Right lobe of liver (tissue), 6 donors: ENCODE measurements around the gene ADGRB3. TPM values are rescaled to one million over a fixed set of nuclear protein-coding genes. Genes with fewer than 3 reads are reported as not detected.
"Not testable (repeated sequence)": the region's sequence is repeated elsewhere in the genome, so short reads cannot be mapped to it uniquely, and the experiment has no call there.

Experiments
- ATAC-seq, 4 donors: fragments of 200-7000 bp; cut with Tn5 transposase; one replicate each; pipeline ENCODE4 v1.9.1; 2020; ENCODE audit warnings: mild to moderate bottlenecking in 4 of 4, moderate library complexity in 4 of 4
- DNase-seq, 3 donors: peaks; one replicate each; pipeline ENCODE4 v3.0.0-alpha.2; 2020
- H3K27ac ChIP-seq, 3 donors: fragments of 200-600 bp; one replicate each; pipeline ENCODE4 v1.8.0; 2022
- H3K27me3 ChIP-seq, 2 donors: fragments of 200-600 bp; one replicate each; pipeline ENCODE4 v1.8.0; 2022
- H3K36me3 ChIP-seq, 4 donors: fragments of 200-600 bp; sonication (generic) in 1 of 4; one replicate each; pipeline versions ENCODE4 v1.5.1 to v1.8.0; 2017 to 2022; ENCODE audit warnings: control low read depth in 1 of 4
- H3K4me1 ChIP-seq, 4 donors: fragments of 200-600 bp; sonication (generic) in 1 of 4; one replicate each; pipeline versions ENCODE4 v1.5.1 to v1.8.0; 2017 to 2022; ENCODE audit warnings: control low read depth in 1 of 4
- H3K4me3 ChIP-seq, 3 donors: fragments of 200-600 bp; one replicate each; pipeline ENCODE4 v1.8.0; 2022
- H3K9me3 ChIP-seq, 4 donors: fragments of 200-600 bp; sonication (generic) in 1 of 4; one replicate each; pipeline versions ENCODE4 v1.5.1 to v1.8.0; 2017 to 2022; ENCODE audit warnings: control low read depth in 1 of 4
- POLR2A ChIP-seq: fragments of 450-650 bp; IDR thresholded peaks from one replicate; pipeline ENCODE4 v1.6.1; 2017; ENCODE audit warnings: antibody characterized with exemption, mild to moderate bottlenecking
- WGBS: methylation state at CpG from one replicate; pipeline ENCODE4 v1.1.6; 2018; ENCODE audit warnings: low coverage, low lambda C conversion rate; ENCODE audit not compliant: insufficient coverage; ENCODE audit errors: missing lambda C conversion rate; 5-methylcytosine and 5-hydroxymethylcytosine counted together
- intact Hi-C, 2 donors: fragments of 100-400 bp; cut with DNase I; formaldehyde crosslinking; loops; one replicate each; pipeline versions ENCODE4 v1.11.2 to v1.14.1; 2022
- total RNA-seq, 6 experiments: library from RNA; depleted of rRNA in 2 of 6; stranded (reverse); fragments of >200 nt in 2 of 6; fragmentation: NEBNext Ultra II Directional in 3 of 6; extraction: Animal tissue kit (Norgen Biotek cat#: 25700) in 3 of 6; gene quantifications; one replicate each; pipeline versions ENCODE4 v1.1.0 to v1.2.4, GENCODE V29; 2016 to 2023
- TF ChIP-seq, protein P1 (sequence below), 4 donors: fragments of 200-600 bp in 3 of 4; fragments of 450-650 bp in 1 of 4; IDR thresholded peaks; one replicate each; pipeline versions ENCODE4 v1.5.1 to v1.8.0; 2016 to 2022; ENCODE audit warnings: antibody characterized with exemption in 4 of 4, mild to moderate bottlenecking in 2 of 4
- donor health status: DM: no; HTN: yes; CAD: no.
- donor health status: DM: no; HTN: no; CAD: no.
- donor health status: DM: no; HTN: no; CAD: no.
- donor health status: DM: no; HTN: yes; CAD: no.
- donor health status: DM: no; HTN: yes; CAD: no.

ADGRB3 gene
- total RNA-seq, 6 experiments from 2014 or later: 0.18 to 0.42 (median 0.24) TPM

DNA sequence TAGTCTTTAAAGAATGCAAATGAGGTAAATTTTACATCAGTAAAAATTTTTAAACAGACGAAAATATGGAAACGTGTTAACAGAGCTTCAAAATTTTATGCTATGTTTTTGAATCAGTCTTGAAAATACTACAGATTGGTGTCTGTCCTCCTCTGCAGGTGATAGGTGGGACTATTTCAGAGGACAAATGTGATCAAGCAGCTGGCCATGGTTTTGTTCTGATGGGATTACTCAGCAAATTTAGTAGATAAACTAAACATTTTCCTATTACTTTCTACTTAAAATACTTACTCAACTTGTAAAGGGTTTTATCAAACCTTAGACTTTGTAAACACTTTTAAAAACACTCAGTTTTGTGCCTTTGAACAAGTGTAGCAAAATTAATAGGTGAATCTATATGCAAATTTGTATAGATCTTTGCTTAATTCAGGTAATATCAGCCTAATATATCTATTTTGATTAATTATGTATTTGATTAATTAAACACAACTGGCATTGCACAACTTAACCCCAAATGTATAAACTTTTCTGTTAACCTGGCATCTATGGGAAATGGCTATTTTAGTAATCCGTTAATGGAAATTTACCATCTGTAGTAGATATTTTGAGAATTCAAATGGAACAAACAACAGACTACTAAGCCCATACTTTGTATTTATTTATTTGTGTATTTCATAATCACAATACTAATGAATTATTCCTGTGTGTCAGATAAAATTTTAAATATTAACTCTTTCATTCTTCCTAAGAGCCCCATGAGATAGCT lies 22.5 kb downstream of the ADGRB3 start:
- intact Hi-C loops: no loop called here
- TF ChIP-seq, protein P1, sequence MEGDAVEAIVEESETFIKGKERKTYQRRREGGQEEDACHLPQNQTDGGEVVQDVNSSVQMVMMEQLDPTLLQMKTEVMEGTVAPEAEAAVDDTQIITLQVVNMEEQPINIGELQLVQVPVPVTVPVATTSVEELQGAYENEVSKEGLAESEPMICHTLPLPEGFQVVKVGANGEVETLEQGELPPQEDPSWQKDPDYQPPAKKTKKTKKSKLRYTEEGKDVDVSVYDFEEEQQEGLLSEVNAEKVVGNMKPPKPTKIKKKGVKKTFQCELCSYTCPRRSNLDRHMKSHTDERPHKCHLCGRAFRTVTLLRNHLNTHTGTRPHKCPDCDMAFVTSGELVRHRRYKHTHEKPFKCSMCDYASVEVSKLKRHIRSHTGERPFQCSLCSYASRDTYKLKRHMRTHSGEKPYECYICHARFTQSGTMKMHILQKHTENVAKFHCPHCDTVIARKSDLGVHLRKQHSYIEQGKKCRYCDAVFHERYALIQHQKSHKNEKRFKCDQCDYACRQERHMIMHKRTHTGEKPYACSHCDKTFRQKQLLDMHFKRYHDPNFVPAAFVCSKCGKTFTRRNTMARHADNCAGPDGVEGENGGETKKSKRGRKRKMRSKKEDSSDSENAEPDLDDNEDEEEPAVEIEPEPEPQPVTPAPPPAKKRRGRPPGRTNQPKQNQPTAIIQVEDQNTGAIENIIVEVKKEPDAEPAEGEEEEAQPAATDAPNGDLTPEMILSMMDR (IDR thresholded peaks at IDR 0.05): no peak
- TF ChIP-seq POLR2A: no peak

DNA sequence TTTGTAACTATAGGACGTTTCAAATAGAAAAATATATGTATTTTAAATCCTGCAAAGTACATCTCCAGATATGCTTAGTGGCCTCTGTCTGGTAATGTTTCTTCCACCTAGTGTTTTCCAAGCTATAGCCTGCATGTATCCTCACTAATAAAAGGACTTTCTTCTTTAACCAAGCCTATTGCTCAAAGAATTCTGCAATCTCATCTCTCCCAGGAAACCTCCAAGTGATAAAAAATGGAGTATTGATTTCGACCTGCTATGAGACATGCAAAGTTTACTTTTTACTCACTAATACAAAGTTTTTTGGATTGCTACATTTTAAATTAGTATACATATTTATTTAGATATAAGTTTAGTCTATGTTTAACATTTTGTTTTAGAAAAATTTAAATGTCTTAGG lies 23.3 kb downstream of the ADGRB3 start:
- Histone ChIP-seq H3K4me3 (no peak overlapping the region), H3K36me3 (no peaks in the 10 kb centered on the region), H3K27ac (no peak overlapping the region), H3K9me3 (no peaks in the 10 kb centered on the region), H3K4me1 (no peaks in the 10 kb centered on the region), H3K27me3 (no peaks in the 10 kb centered on the region)
- ATAC-seq: no peak
- TF ChIP-seq, protein P1 (IDR thresholded peaks at IDR 0.05): no peak
- TF ChIP-seq POLR2A: no peak
- DNase-seq: no peak
- 23% methylated on average over 2 of the region's 2 CpGs for WGBS
- intact Hi-C loops: no loop called here

More for the DNA sequence above, 22.5 kb downstream of the ADGRB3 start:
- Histone ChIP-seq H3K27me3 (no peaks in the 10 kb centered on the region), H3K4me3 (no peak overlapping the region), H3K27ac (no peak overlapping the region), H3K9me3 (no peaks in the 10 kb centered on the region), H3K4me1 (no peaks in the 10 kb centered on the region), H3K36me3 (no peaks in the 10 kb centered on the region)
- 33% methylated on average over 3 of the region's 3 CpGs for WGBS
- DNase-seq (no peak), ATAC-seq (no peak)

DNA sequence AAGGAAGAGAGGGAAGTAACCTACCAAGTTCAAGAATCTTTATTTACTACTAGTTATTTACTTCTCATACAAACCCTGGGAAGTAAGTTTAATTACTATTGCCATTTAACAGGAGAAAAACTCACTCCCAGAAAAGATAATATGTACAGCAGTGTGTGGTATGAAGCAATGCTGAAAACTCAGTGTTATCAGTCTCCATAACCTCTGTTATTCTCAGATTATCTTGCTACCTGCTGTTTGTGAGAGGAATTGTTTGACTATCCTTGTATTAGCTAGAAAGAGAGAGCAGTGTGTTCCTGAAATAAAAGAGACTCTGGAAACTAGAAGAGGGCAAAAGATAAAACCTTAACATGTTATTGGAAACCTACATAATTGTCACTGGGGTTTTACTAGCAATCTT lies 38.2 kb downstream of the ADGRB3 start:
- DNase-seq (no peak), ATAC-seq (no peak)
- TF ChIP-seq POLR2A: no peak
- TF ChIP-seq, protein P1 (IDR thresholded peaks at IDR 0.05): no peak
- Histone ChIP-seq H3K4me3 (no peak overlapping the region), H3K27ac (no peak overlapping the region), H3K36me3 (no peaks in the 10 kb centered on the region), H3K4me1 (no peaks in the 10 kb centered on the region), H3K9me3 (no peaks in the 10 kb centered on the region), H3K27me3 (no peaks in the 10 kb centered on the region)
- intact Hi-C loops: no loop called here

DNA sequence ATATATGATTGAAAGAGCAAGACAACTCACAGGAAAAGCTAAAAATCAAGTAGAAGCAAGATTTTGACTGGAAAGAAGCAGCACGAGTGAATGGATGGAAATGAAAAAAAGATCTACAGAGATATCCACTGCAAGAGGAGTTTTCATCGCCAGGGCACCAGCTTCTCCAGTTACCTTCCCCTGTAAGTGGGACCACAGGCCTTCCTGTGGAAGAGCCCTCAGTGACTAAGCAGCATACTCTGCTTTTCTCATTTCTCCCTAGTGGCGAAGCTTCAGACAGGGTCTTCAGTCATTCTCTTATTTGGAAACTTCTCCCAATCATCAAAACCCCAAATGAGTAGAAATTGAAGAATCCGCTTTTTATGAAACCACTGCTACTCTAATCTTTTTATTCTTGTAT lies 40.5 kb downstream of the ADGRB3 start:
- Histone ChIP-seq H3K4me3 (no peak overlapping the region), H3K9me3 (no peaks in the 10 kb centered on the region), H3K27me3 (no peaks in the 10 kb centered on the region), H3K36me3 (no peaks in the 10 kb centered on the region), H3K4me1 (no peaks in the 10 kb centered on the region), H3K27ac (no peak overlapping the region)
- intact Hi-C loops: no loop called here
- no peak for DNase-seq
- no peak for ATAC-seq
- WGBS: 59% methylated on average over 4 of the region's 4 CpGs
- no peak for TF ChIP-seq POLR2A
- TF ChIP-seq, protein P1 (IDR thresholded peaks at IDR 0.05): no peak

DNA sequence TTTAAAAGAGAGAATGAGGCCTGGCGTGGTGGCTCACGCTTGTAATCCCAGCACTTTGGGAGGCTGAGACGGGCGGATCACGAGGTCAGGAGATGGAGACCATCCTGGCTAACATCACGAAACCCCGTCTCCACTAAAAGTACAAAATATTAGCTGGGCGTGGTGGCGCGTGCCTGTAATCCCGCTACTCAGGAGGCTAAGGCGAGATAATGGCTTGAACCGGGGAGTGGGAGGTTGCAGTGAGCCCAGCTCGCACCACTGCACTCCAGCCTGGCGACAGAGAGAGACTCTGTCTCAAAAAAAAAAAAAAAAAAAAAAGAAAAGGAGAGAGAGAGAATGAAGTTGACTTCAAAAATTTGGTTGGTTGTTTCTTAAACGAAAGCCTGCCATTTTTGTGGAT lies 41.0 kb downstream of the ADGRB3 start:
- ATAC-seq, H3K4me1 ChIP-seq, H3K9me3 ChIP-seq, intact Hi-C loops, H3K4me3 ChIP-seq, DNase-seq, H3K36me3 ChIP-seq, H3K27ac ChIP-seq, H3K27me3 ChIP-seq: not testable (repeated sequence)
- WGBS: 73% methylated on average over 16 of the region's 16 CpGs
